Ramos (cell line): ENCODE measurements around the gene ARHGEF11.

Experiments
- in situ Hi-C: fragments of 300-500 bp; cut with MboI; formaldehyde crosslinking; loops from one replicate; pipeline ENCODE4 v1.14.3; 2022; ENCODE audit warnings: low sequenced_read_pairs; ENCODE audit not compliant: unreplicated experiment

Gene ARHGEF11

GRCh38 chr1:156885880-156886355, 159.6 kb downstream of the ARHGEF11 start:
- in situ Hi-C loops, result no loop called here

DNA sequence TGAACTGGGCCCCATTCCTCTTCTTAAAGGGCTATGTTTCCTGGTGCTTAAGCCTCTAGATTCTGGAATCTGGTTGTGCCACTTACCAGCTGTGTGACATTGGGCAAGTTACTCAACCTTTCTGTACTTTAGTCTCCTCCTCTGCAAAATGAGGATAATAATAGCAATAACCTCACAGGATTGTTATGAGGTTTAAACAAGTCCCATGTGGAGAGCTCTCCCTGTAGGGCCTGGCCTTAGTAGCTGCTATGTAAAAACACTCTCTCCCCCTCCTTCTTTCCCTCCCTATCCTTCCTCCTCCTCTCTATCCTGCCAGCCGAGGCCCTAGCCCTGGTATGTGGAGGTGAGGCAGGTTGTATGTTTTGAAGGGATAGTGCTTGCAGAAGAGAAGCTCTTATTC, 160.2 kb downstream of the ARHGEF11 start:
- in situ Hi-C loops, result no loop called here
